ENCODE measurements around the gene ZNF800. TPM values are rescaled to one million over a fixed set of nuclear protein-coding genes. Genes with fewer than 3 reads are reported as not detected.

Gene ZNF800
- total RNA-seq, 4 donors from 2014 or later = 24.7 to 35.6 (median 27.9) TPM

DNA sequence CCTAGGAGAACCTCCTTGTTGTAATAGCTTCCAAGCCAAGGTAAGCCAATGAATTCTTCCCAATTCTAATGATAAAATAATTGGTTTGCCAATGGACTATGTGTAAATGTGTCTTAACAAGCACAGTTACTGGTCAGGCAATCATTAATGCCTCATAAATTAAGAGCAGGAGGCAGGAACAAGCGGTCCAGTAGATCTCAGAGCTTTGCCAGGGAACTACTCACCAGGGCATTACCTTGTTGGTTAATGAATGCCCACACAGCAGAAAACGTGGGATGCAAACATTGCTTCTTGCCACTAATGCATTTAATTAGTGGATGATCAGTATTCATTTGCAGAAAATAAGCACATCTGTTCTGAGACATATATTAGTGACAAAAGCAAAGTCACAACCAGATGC is 26.7 kb upstream of the ZNF800 start:
- Histone ChIP-seq H3K27me3 (peaks cover 0 to 3% (median 0%) of the 10 kb centered on the region in 4 donors), H3K4me1 (no peaks in the 10 kb centered on the region), H3K9me3 (no peaks in the 10 kb centered on the region), H3K27ac (replicated peaks in 1 of 4) (no peak overlapping the region), H3K4me3 (no peak overlapping the region), H3K36me3 (no peaks in the 10 kb centered on the region)
- WGBS = 49% methylated on average over 2 of the region's 2 CpGs
- no peak for DNase-seq (ENCODE audit: extremely low spot score)
- TF ChIP-seq, protein P1, sequence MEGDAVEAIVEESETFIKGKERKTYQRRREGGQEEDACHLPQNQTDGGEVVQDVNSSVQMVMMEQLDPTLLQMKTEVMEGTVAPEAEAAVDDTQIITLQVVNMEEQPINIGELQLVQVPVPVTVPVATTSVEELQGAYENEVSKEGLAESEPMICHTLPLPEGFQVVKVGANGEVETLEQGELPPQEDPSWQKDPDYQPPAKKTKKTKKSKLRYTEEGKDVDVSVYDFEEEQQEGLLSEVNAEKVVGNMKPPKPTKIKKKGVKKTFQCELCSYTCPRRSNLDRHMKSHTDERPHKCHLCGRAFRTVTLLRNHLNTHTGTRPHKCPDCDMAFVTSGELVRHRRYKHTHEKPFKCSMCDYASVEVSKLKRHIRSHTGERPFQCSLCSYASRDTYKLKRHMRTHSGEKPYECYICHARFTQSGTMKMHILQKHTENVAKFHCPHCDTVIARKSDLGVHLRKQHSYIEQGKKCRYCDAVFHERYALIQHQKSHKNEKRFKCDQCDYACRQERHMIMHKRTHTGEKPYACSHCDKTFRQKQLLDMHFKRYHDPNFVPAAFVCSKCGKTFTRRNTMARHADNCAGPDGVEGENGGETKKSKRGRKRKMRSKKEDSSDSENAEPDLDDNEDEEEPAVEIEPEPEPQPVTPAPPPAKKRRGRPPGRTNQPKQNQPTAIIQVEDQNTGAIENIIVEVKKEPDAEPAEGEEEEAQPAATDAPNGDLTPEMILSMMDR (IDR thresholded peaks at IDR 0.05) = no peak
- TF ChIP-seq POLR2AphosphoS5 (IDR thresholded peaks at IDR 0.05) (no peak), POLR2A (IDR thresholded peaks at IDR 0.05; ENCODE audit: low read depth) (no peak), EP300 (IDR thresholded peaks at IDR 0.05) (no peak)
- intact Hi-C loops (cut with DNase I) = no loop called here

DNA sequence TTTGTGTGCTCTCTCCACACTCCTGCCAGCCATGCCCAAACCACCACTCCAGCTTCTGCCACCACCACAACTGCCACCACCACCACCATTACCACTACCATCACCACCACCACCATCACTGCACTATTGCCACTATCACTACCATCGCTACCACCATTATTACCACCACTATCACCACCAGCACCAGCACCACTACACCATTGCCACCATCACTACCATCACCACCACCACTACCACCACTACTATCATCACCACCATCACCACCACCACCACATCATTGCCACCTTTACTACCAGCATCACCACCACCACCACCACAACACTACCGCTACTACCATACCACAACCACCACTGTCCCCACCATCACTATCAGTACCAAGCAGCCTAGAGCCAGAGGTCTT is 26.0 kb upstream of the ZNF800 start:
- Histone ChIP-seq H3K36me3 (no peaks in the 10 kb centered on the region), H3K9me3 (no peaks in the 10 kb centered on the region), H3K27me3 (peaks cover 0 to 3% (median 0%) of the 10 kb centered on the region in 4 donors), H3K27ac (replicated peaks in 1 of 4) (no peak overlapping the region), H3K4me1 (no peaks in the 10 kb centered on the region), H3K4me3 (no peak overlapping the region)
- TF ChIP-seq POLR2AphosphoS5 (IDR thresholded peaks at IDR 0.05) (no peak), EP300 (IDR thresholded peaks at IDR 0.05) (no peak), POLR2A (IDR thresholded peaks at IDR 0.05; ENCODE audit: low read depth) (no peak)
- TF ChIP-seq, protein P1 (IDR thresholded peaks at IDR 0.05) = no peak
- WGBS = 50% methylated on average over 2 of the region's 2 CpGs
- no peak for DNase-seq (ENCODE audit: extremely low spot score)
- intact Hi-C loops (cut with DNase I) = no loop called here

DNA sequence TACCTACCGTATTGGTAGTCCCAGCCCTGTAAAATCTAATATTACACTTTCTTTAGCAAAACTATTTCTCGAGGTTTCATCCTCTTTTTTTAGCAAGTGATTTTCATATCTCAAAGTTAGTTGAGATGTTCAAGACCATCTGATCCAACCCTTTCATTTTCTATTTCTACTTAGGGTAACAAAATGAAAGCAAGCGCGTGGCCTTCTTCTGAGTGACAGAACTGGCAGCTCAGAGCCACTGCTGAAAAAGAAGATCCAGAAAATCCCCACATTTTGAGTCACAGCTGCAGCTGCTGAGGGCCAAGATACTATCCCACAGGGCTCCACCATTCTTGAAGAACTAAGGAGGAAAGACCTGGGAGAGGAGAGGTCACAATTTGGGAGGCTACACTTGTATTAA is 24.8 kb upstream of the ZNF800 start:
- Histone ChIP-seq H3K4me1 (no peaks in the 10 kb centered on the region), H3K4me3 (no peak overlapping the region), H3K27me3 (peaks cover 0 to 3% (median 0%) of the 10 kb centered on the region in 4 donors), H3K36me3 (no peaks in the 10 kb centered on the region), H3K9me3 (no peaks in the 10 kb centered on the region), H3K27ac (replicated peaks in 1 of 4) (no peak overlapping the region)
- DNase-seq (ENCODE audit: extremely low spot score) = no peak
- TF ChIP-seq POLR2AphosphoS5 (IDR thresholded peaks at IDR 0.05) = no peak
- TF ChIP-seq POLR2A (IDR thresholded peaks at IDR 0.05; ENCODE audit: low read depth) = no peak
- TF ChIP-seq, protein P1 (IDR thresholded peaks at IDR 0.05) = no peak
- no peak for TF ChIP-seq EP300 (IDR thresholded peaks at IDR 0.05)
- WGBS = 82% methylated on average over 4 of the region's 4 CpGs
- intact Hi-C loops (cut with DNase I) = no loop called here

DNA sequence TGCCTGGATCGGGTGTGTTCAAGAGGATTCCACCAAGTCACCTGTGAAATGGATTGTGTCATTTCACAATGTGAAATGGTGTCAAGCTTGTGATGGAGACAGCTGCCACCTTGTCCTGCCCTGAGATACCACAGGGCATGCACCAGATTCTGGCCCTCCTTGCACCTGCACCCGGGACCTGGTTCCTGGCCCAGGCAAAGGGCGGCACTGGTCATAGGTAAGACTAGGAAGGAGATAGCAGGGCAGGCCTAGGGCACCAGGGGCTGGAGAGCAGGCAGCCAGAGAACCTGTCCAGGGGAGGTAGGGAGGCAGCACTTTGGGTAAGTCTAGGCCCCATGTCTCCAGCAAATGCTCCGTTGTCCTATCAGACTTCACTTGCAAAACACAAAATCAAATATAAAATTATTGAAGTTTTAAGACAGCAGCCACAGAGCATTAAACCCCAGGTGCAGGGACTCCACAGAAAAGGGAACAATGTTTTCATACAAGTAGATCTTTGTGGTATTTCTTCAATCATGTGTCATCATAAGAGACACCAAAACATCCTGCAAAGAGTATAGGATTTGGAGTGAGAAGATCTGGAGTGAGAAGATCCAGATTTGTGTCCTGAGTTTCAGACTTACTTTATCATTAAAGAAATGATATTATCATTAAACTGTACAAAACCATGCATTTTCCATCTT is 22.7 kb upstream of the ZNF800 start:
- Histone ChIP-seq H3K27ac (replicated peaks in 1 of 4) (no peak overlapping the region), H3K27me3 (peaks cover 0 to 3% (median 0%) of the 10 kb centered on the region in 4 donors), H3K36me3 (no peaks in the 10 kb centered on the region), H3K9me3 (no peaks in the 10 kb centered on the region), H3K4me1 (no peaks in the 10 kb centered on the region), H3K4me3 (no peak overlapping the region)
- intact Hi-C loops (cut with DNase I) = no loop called here
- no peak for TF ChIP-seq POLR2A (IDR thresholded peaks at IDR 0.05; ENCODE audit: low read depth)
- DNase-seq (ENCODE audit: extremely low spot score) = no peak
- 98% methylated on average over 3 of the region's 4 CpGs for WGBS

DNA sequence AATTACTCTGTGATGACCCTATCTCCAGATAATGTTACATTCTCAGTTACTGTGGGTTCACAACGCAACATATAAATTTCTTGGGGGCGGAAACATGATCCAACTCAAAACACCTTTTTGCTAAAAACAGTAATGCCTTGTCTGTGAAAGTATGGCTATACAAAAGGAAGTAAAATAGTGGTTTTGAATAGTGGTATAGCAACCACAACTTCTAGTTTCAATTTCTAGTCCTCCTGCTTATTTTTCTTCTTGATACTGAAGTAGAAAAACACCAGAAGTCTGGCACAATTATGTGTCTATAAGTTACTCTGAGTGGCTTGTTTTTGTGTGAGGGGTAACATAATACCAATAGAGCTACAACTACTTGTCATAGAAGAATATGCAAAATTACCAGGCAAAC is 21.5 kb upstream of the ZNF800 start:
- no peak for TF ChIP-seq EP300 (IDR thresholded peaks at IDR 0.05)
- TF ChIP-seq, protein P1 (IDR thresholded peaks at IDR 0.05) = no peak
- TF ChIP-seq POLR2A (IDR thresholded peaks at IDR 0.05; ENCODE audit: low read depth) = no peak
- no peak for TF ChIP-seq POLR2AphosphoS5 (IDR thresholded peaks at IDR 0.05)
- peaks cover 0 to 3% (median 0%) of the 10 kb centered on the region in 4 donors for H3K27me3 ChIP-seq
- no peaks in the 10 kb centered on the region for H3K4me1 ChIP-seq
- WGBS = 68% methylated on average over 2 of the region's 2 CpGs
- H3K27ac ChIP-seq (replicated peaks in 1 of 4) = no peak overlapping the region
- H3K36me3 ChIP-seq = no peaks in the 10 kb centered on the region
- no peaks in the 10 kb centered on the region for H3K9me3 ChIP-seq
- no peak for DNase-seq (ENCODE audit: extremely low spot score)
- no peak overlapping the region for H3K4me3 ChIP-seq
- intact Hi-C loops (cut with DNase I) = no loop called here
